Measurements from ENCODE around the gene ZNF503. TPM values are rescaled to one million over a fixed set of nuclear protein-coding genes. Genes with fewer than 3 reads are reported as not detected.

ZNF503 gene
- total and polyA plus RNA-seq, 2 experiments from 2014 or later = 0.21 TPM; not detected in 1

DNA sequence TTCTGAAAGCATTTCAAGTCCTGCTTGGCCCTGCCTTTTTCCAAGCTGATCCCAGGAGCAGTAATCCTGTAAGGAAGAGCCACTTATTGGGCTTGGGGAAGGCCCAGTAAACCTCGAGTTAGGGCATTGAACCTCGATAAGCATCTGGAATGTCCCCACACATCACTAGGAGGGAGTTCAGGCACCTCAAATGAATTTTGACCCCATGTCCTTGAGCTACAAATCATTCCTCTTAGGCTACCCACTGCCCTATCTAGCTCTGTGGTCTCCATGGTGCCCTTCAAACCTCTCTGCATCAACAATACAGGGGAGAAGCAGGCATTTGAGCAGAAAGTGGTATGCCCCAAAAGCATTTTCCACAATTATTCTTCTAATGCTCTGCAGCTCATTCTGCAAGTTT, 33.7 kb downstream of the ZNF503 start:
- Histone ChIP-seq H3K9me2 (ENCODE audit: insufficient read depth) (no peaks in the 10 kb centered on the region), H2AFZ (no peak overlapping the region), H3K79me2 (replicated peaks; ENCODE audit: insufficient read depth) (no peaks in the 10 kb centered on the region), H4K20me1 (replicated peaks; ENCODE audit: insufficient read depth) (no peaks in the 10 kb centered on the region), H3K36me3 (ENCODE audit: insufficient read depth) (no peaks in the 10 kb centered on the region), H3K27ac (ENCODE audit: low read depth) (no peak overlapping the region), H3K27me3 (ENCODE audit: insufficient read depth) (no peaks in the 10 kb centered on the region), H3K4me3 (no peak overlapping the region), H3F3A (replicated peaks; ENCODE audit: low read depth) (no peaks in the 10 kb centered on the region), H3K4me2 (no peak overlapping the region), H3K4me1 (ENCODE audit: insufficient read depth) (no peaks in the 10 kb centered on the region)
- TF ChIP-seq EZH2phosphoT487 (IDR thresholded peaks at IDR 0.05; ENCODE audit: unreplicated experiment) = no peak
- TF ChIP-seq CTCF (conservative IDR thresholded peaks at IDR 0.05; ENCODE audit: low read depth in 2 of 2) = no peak
- no peak for TF ChIP-seq NANOG (IDR thresholded peaks at IDR 0.05; ENCODE audit: borderline replicate concordance)
- no peak for TF ChIP-seq STAT1 (IDR thresholded peaks at IDR 0.05; ENCODE audit: unreplicated experiment)
- TF ChIP-seq ZNF114 (CRISPR knock-in tag; IDR thresholded peaks at IDR 0.05) = no peak
- no peak for TF ChIP-seq JUNB (IDR thresholded peaks at IDR 0.05; ENCODE audit: unreplicated experiment)
- TF ChIP-seq, protein P1, sequence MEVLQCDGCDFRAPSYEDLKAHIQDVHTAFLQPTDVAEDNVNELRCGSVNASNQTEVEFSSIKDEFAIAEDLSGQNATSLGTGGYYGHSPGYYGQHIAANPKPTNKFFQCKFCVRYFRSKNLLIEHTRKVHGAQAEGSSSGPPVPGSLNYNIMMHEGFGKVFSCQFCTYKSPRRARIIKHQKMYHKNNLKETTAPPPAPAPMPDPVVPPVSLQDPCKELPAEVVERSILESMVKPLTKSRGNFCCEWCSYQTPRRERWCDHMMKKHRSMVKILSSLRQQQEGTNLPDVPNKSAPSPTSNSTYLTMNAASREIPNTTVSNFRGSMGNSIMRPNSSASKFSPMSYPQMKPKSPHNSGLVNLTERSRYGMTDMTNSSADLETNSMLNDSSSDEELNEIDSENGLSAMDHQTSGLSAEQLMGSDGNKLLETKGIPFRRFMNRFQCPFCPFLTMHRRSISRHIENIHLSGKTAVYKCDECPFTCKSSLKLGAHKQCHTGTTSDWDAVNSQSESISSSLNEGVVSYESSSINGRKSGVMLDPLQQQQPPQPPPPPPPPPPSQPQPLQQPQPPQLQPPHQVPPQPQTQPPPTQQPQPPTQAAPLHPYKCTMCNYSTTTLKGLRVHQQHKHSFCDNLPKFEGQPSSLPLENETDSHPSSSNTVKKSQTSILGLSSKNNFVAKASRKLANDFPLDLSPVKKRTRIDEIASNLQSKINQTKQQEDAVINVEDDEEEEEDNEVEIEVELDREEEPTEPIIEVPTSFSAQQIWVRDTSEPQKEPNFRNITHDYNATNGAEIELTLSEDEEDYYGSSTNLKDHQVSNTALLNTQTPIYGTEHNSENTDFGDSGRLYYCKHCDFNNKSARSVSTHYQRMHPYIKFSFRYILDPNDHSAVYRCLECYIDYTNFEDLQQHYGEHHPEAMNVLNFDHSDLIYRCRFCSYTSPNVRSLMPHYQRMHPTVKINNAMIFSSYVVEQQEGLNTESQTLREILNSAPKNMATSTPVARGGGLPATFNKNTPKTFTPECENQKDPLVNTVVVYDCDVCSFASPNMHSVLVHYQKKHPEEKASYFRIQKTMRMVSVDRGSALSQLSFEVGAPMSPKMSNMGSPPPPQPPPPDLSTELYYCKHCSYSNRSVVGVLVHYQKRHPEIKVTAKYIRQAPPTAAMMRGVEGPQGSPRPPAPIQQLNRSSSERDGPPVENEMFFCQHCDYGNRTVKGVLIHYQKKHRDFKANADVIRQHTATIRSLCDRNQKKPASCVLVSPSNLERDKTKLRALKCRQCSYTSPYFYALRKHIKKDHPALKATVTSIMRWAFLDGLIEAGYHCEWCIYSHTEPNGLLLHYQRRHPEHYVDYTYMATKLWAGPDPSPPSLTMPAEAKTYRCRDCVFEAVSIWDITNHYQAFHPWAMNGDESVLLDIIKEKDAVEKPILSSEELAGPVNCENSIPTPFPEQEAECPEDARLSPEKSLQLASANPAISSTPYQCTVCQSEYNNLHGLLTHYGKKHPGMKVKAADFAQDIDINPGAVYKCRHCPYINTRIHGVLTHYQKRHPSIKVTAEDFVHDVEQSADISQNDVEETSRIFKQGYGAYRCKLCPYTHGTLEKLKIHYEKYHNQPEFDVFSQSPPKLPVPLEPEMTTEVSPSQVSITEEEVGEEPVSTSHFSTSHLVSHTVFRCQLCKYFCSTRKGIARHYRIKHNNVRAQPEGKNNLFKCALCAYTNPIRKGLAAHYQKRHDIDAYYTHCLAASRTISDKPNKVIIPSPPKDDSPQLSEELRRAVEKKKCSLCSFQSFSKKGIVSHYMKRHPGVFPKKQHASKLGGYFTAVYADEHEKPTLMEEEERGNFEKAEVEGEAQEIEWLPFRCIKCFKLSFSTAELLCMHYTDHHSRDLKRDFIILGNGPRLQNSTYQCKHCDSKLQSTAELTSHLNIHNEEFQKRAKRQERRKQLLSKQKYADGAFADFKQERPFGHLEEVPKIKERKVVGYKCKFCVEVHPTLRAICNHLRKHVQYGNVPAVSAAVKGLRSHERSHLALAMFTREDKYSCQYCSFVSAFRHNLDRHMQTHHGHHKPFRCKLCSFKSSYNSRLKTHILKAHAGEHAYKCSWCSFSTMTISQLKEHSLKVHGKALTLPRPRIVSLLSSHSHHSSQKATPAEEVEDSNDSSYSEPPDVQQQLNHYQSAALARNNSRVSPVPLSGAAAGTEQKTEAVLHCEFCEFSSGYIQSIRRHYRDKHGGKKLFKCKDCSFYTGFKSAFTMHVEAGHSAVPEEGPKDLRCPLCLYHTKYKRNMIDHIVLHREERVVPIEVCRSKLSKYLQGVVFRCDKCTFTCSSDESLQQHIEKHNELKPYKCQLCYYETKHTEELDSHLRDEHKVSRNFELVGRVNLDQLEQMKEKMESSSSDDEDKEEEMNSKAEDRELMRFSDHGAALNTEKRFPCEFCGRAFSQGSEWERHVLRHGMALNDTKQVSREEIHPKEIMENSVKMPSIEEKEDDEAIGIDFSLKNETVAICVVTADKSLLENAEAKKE (CRISPR knock-in tag; IDR thresholded peaks at IDR 0.05) = no peak
- TF ChIP-seq CREB1 (CRISPR knock-in tag; IDR thresholded peaks at IDR 0.05; ENCODE audit: low read depth) = no peak
- no peak for TF ChIP-seq EZH2 (IDR thresholded peaks at IDR 0.05; ENCODE audit: low read depth, unreplicated experiment)
- TF ChIP-seq POLR2AphosphoS5 (IDR thresholded peaks at IDR 0.05; ENCODE audit: low read depth) = no peak
- TF ChIP-seq, protein P2, sequence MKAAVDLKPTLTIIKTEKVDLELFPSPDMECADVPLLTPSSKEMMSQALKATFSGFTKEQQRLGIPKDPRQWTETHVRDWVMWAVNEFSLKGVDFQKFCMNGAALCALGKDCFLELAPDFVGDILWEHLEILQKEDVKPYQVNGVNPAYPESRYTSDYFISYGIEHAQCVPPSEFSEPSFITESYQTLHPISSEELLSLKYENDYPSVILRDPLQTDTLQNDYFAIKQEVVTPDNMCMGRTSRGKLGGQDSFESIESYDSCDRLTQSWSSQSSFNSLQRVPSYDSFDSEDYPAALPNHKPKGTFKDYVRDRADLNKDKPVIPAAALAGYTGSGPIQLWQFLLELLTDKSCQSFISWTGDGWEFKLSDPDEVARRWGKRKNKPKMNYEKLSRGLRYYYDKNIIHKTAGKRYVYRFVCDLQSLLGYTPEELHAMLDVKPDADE (IDR thresholded peaks at IDR 0.05) = no peak
- TF ChIP-seq ZNF331 (CRISPR knock-in tag; IDR thresholded peaks at IDR 0.05; ENCODE audit: low read depth) = no peak
- TF ChIP-seq, protein P3, sequence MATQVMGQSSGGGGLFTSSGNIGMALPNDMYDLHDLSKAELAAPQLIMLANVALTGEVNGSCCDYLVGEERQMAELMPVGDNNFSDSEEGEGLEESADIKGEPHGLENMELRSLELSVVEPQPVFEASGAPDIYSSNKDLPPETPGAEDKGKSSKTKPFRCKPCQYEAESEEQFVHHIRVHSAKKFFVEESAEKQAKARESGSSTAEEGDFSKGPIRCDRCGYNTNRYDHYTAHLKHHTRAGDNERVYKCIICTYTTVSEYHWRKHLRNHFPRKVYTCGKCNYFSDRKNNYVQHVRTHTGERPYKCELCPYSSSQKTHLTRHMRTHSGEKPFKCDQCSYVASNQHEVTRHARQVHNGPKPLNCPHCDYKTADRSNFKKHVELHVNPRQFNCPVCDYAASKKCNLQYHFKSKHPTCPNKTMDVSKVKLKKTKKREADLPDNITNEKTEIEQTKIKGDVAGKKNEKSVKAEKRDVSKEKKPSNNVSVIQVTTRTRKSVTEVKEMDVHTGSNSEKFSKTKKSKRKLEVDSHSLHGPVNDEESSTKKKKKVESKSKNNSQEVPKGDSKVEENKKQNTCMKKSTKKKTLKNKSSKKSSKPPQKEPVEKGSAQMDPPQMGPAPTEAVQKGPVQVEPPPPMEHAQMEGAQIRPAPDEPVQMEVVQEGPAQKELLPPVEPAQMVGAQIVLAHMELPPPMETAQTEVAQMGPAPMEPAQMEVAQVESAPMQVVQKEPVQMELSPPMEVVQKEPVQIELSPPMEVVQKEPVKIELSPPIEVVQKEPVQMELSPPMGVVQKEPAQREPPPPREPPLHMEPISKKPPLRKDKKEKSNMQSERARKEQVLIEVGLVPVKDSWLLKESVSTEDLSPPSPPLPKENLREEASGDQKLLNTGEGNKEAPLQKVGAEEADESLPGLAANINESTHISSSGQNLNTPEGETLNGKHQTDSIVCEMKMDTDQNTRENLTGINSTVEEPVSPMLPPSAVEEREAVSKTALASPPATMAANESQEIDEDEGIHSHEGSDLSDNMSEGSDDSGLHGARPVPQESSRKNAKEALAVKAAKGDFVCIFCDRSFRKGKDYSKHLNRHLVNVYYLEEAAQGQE (IDR thresholded peaks at IDR 0.05; ENCODE audit: unreplicated experiment) = no peak
- Mint-ChIP-seq H3K4me1 (no peaks in the 10 kb centered on the region), H3K9me3 (no peaks in the 10 kb centered on the region; the same call in 2 of the 3 replicates), H3K4me3 (no peak overlapping the region), H3K27me3 (ENCODE audit: insufficient read depth, low read depth, poor library complexity) (peaks cover 9% of the 10 kb centered on the region), H3K27ac (no peak overlapping the region), H3K36me3 (ENCODE audit: low read depth) (no peaks in the 10 kb centered on the region)
- DNase-seq (ENCODE audit: low spot score) (no peak), ATAC-seq (no peak)
